Esophagus (tissue), 2 donors: Measurements from ENCODE around the gene TMEM132E. TPM values are rescaled to one million over a fixed set of nuclear protein-coding genes. Genes with fewer than 3 reads are reported as not detected.

Experiments
- H3K27ac ChIP-seq, 2 donors: one replicate each; pipeline ENCODE4 v1.5.1; 2013; ENCODE audit warnings: low read depth in 2 of 2, mild to moderate bottlenecking in 2 of 2, inconsistent platforms in 1 of 2, low read length in 1 of 2, moderate library complexity in 1 of 2
- H3K27me3 ChIP-seq, 2 donors: one replicate each; pipeline ENCODE4 v1.6.1; 2013; ENCODE audit warnings: low read length in 2 of 2, control low read depth in 1 of 2, mild to moderate bottlenecking in 1 of 2; ENCODE audit not compliant: insufficient read depth in 2 of 2, control insufficient read depth in 1 of 2
- H3K36me3 ChIP-seq, 2 donors: one replicate each; pipeline ENCODE4 v1.6.1; 2013; ENCODE audit warnings: low read length in 1 of 2; ENCODE audit not compliant: control insufficient read depth in 2 of 2, insufficient read depth in 2 of 2
- H3K4me1 ChIP-seq, 2 donors: one replicate each; pipeline ENCODE4 v1.6.1; 2013; ENCODE audit warnings: low read length in 1 of 2; ENCODE audit not compliant: control insufficient read depth in 2 of 2, insufficient read depth in 2 of 2
- H3K4me3 ChIP-seq, 2 donors: one replicate each; pipeline ENCODE4 v1.5.1; 2013; ENCODE audit warnings: low read length in 2 of 2, mild to moderate bottlenecking in 2 of 2, low read depth in 1 of 2, moderate library complexity in 1 of 2
- H3K9me3 ChIP-seq, 2 donors: one replicate each; pipeline ENCODE4 v1.6.1; 2013; ENCODE audit warnings: mild to moderate bottlenecking in 2 of 2, low read depth in 1 of 2, low read length in 1 of 2, moderate library complexity in 1 of 2; ENCODE audit not compliant: control insufficient read depth in 2 of 2, insufficient read depth in 1 of 2
- WGBS, 2 donors: extraction: QIAGEN DNeasy Blood & Tissue Kit; methylation state at CpG; one replicate each; pipeline ENCODE4 v1.1.7; 2013; 5-methylcytosine and 5-hydroxymethylcytosine counted together
- polyA plus RNA-seq, 2 donors: library from polyadenylated mRNA; stranded (reverse); fragments of 200-250 nt; gene quantifications; one replicate each; pipeline ENCODE4 v1.2.3, GENCODE V29; 2013
- donor health status: healthy with polysubstance abuse.
- donor health status: Bipolar disorder and iron deficiency.

TMEM132E gene
- polyA plus RNA-seq, 2 donors: 0.02 to 0.04 TPM

DNA sequence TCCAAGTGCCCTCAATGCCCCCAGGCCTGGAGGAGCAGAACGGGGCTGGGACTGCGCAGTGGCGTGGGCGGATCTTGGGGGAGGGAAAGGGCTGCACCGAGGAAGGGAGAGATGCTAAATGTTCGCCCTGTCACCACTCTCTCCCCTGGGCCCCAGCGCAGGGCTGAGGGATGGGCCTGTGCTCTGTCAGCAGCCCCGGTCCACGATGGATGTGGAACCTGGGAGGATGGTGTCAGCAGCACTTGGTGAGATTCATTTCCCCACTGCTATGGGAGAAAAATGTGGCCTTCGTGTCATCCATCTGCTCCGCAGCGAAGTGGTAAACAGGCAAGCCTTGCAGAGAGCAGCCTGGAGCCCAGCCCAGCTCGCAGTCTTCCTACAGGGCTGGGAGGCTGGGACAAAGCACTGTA lies 72.0 kb downstream of the TMEM132E start:
- no peaks in the 10 kb centered on the region for H3K4me1 ChIP-seq
- H3K27me3 ChIP-seq: no peaks in the 10 kb centered on the region
- H3K9me3 ChIP-seq: no peaks in the 10 kb centered on the region
- 57 to 67% methylated on average over 13 of the region's 13 CpGs for WGBS, 2 donors
- no peak overlapping the region for H3K27ac ChIP-seq
- no peak overlapping the region for H3K4me3 ChIP-seq
- no peaks in the 10 kb centered on the region for H3K36me3 ChIP-seq

DNA sequence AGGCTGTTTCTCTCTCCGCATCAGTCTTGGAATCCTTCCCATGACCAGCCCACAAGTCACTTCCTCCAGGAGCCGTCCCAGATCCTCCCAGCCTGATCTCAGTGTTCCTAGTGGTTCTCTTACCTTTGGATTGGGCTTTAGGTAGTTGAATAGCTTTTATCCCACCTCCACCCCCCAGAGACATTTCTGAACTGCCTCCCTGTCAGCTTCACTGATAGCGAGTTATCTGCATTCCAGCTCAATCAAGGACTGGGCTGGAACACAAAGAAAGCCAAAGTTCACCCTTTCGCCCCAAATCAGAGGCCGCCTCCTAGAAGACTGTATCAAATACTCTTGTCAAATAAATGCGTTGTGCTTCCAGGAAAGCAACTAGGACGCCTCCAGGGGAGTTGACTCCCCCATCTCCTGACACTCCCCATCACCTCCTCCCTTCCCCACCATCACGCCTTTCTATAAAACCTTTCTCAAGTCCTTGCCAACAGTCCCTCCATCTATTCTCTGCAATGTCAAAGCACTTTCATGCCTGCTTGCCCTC lies 72.7 kb downstream of the TMEM132E start:
- Histone ChIP-seq H3K36me3 (no peaks in the 10 kb centered on the region), H3K4me1 (no peaks in the 10 kb centered on the region), H3K27me3 (no peaks in the 10 kb centered on the region), H3K4me3 (no peak overlapping the region), H3K9me3 (no peaks in the 10 kb centered on the region), H3K27ac (no peak overlapping the region)
- 37 to 40% methylated on average over 8 of the region's 8 CpGs for WGBS, 2 donors

DNA sequence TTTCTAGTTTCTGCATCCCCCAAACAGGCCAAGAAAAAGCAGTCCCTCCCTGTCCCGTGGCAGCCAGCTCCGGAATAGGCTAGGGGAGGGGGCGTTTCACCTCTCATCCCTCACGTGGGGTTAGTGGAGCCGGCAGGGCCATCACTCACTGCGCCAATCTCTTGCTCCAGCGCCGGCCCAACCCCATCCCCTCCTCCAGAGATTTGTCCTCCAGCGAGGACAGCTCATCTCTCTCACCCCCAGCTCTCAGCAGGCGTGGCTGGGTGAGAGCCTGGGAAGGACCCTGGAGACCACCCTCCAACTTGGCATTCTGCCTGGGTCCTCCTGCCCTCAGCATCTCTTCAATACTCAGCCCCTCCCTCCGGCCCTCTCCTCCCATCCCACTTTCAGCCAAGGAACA lies 74.1 kb downstream of the TMEM132E start:
- no peaks in the 10 kb centered on the region for H3K36me3 ChIP-seq
- H3K4me1 ChIP-seq: no peaks in the 10 kb centered on the region
- H3K4me3 ChIP-seq: no peak overlapping the region
- no peaks in the 10 kb centered on the region for H3K27me3 ChIP-seq
- no peak overlapping the region for H3K27ac ChIP-seq
- H3K9me3 ChIP-seq: no peaks in the 10 kb centered on the region
- WGBS, 2 donors: 33 to 39% methylated on average over 11 of the region's 11 CpGs

DNA sequence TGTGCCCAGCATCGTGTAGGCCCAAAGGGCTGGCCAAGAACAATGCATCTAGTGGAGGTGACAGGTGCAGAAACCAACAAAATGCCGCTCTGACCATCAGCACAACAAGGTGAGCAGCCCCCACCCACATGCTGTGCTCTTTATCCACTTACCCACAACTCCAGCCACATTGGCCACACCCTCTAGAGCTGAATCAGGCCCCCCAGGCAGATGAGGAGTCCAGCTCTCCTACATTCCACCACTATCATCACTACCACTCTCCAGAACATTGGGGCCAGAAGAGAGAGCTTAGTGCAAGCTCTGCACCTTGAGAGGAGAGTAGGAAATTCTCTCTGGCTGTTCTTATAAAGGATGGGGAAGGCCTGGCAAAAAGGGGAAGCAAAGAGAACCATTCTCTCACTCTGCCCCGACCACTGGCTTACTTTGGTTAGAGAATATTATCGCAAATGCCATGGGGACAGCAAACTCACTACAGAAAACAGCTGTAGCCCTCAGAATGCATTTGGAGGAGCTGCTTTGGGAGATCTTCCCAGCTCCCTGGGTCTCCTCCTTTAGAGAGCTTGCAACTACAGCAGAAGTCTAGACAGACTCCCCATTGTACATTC lies 75.0 kb downstream of the TMEM132E start:
- no peak overlapping the region for H3K4me3 ChIP-seq
- no peaks in the 10 kb centered on the region for H3K4me1 ChIP-seq
- no peaks in the 10 kb centered on the region for H3K9me3 ChIP-seq
- H3K27me3 ChIP-seq: no peaks in the 10 kb centered on the region
- no peaks in the 10 kb centered on the region for H3K36me3 ChIP-seq
- 66 to 70% methylated on average over 4 of the region's 4 CpGs for WGBS, 2 donors
- no peak overlapping the region for H3K27ac ChIP-seq

DNA sequence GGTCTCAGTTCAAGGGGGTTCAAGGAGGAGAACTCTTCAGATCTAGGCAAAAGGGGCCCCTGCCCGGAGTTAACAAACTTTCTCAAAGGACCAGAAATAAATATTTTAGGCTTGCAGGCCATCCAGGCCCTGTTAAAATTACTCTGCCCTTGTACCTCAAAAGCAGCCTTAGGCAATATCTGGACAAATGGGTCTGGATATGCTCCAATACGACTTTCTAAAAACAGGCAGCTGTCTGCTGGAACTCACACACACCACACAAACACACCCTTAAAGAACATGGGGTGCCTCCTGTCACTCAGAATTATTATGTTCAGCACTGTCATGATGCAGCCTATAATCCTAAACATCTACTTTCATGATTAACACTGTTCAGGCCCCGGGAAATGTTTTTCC lies 75.5 kb downstream of the TMEM132E start:
- Histone ChIP-seq H3K9me3 (no peaks in the 10 kb centered on the region), H3K27me3 (no peaks in the 10 kb centered on the region), H3K36me3 (no peaks in the 10 kb centered on the region), H3K4me1 (peaks cover 0 to 2% of the 10 kb centered on the region in 2 donors), H3K27ac (no peak overlapping the region), H3K4me3 (no peak overlapping the region)
- 61 to 64% methylated on average over 3 of the region's 3 CpGs for WGBS, 2 donors

DNA sequence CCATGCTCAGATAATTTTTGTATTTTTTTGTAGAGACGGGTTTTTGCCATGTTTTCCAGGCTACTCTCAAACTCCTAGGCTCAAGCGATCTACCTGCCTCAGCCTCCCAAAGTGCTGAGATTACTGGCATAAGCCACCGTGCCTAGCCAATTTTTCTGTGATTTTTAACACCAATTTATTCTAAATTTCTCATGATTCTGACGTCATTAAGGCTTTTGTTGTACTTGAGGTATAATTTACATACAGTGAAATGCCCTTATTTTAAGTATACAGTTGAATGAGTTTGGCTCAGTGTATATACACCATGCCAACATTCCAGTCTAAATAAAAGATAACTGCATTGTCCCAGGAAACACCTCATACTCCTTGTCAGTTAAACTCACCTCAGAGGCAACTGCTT lies 77.4 kb downstream of the TMEM132E start:
- no peaks in the 10 kb centered on the region for H3K36me3 ChIP-seq
- no peak overlapping the region for H3K27ac ChIP-seq
- no peaks in the 10 kb centered on the region for H3K9me3 ChIP-seq
- 67 to 74% methylated on average over 4 of the region's 4 CpGs for WGBS, 2 donors
- peaks cover 0 to 2% of the 10 kb centered on the region in 2 donors for H3K4me1 ChIP-seq
- no peaks in the 10 kb centered on the region for H3K27me3 ChIP-seq
- H3K4me3 ChIP-seq: no peak overlapping the region

DNA sequence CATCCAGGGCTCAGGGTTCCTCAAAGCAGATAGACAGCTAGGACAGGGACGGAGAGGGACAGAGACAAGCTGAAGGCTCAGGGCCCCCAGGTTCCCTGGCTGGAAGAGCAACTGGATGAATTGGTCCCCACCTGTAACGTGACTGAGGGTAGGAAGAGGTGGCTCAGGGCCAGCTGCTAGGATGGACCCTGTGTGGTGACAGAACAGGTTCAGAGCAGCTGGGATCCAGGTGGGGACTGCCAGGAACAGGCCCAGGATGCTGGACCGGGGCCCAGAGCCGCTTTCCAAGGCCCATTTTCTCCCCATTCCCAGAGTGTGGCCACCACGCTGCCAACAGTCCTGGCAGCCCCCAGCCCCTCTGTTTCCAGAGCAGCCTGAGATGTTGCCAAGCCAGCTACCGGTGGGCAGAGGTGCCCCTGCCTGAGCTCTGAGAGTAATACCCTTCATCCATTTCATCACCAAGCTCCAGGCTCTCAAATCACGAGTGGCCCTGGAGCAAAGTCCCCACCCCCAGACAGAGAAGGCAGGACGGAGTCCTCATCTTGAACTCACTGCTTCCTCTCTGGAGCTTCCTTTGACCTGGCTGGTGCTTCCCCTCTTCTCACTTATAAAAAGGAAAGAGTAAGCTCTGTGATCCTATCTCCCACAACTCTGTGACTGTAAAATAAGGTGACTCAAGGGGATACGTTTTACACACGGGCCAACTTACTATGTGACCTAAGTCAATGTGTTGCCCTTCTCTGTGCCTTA lies 79.6 kb downstream of the TMEM132E start:
- Histone ChIP-seq H3K9me3 (no peaks in the 10 kb centered on the region), H3K27ac (no peak overlapping the region), H3K27me3 (no peaks in the 10 kb centered on the region), H3K4me1 (peaks cover 0 to 2% of the 10 kb centered on the region in 2 donors), H3K36me3 (no peaks in the 10 kb centered on the region), H3K4me3 (no peak overlapping the region)
- 71 to 74% methylated on average over 10 of the region's 10 CpGs for WGBS, 2 donors

DNA sequence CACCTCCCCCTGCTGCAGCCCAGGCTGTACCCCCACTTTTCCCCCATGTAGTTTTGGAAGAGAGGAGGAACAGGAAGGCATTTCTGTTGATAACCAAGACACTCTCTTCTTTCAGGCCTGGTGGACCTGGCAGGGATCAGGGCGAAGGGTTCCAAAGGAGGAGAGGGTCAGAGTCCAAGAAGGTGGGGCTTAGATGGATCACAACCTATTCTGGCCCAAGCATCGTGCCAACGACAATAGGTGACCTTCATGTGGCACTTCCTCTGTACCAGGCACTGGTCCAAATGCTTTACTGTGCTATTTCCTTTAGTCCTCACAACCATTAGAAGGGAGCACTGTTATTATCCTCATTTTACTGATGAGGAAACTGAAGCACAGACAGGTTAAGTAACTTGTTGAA lies 84.3 kb downstream of the TMEM132E start:
- no peaks in the 10 kb centered on the region for H3K27me3 ChIP-seq
- 52 to 63% methylated on average over 3 of the region's 3 CpGs for WGBS, 2 donors

DNA sequence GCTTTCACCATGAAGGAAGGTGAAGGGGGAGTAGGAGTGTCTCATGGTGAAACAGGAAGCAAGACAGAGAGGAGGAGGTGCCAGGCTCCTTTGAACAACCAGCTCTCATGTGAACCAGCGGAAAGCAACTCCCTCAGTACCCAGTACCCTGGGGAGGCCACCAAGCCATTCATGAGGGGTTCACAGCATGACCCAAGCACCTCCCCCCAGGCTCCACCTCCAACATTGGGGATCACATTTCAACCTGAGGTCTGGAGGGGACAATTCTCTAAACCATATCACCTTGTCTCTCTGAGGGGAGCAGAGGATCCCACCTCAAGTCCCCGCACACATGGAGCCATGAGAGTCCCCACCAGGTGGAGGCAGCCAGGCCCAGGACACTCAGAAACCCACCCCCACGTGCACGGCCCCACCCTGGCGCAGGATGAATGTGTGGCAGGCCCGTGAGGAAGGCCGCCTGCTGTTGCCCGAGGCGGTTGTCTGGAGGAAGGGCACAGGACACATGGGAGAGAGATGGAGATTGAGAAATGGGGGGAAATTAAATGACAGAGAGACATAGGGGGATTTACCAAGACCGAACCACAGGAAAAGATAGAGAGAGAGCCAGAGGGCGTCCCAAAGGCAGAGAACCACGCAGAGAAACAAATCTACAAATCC lies 85.9 kb downstream of the TMEM132E start:
- H3K36me3 ChIP-seq: no peaks in the 10 kb centered on the region
- no peaks in the 10 kb centered on the region for H3K9me3 ChIP-seq
- H3K27me3 ChIP-seq: no peaks in the 10 kb centered on the region
- no peak overlapping the region for H3K4me3 ChIP-seq
- WGBS, 2 donors: 35% methylated on average over 12 of the region's 12 CpGs
- H3K27ac ChIP-seq: no peak overlapping the region
- no peaks in the 10 kb centered on the region for H3K4me1 ChIP-seq

More for the DNA sequence above, 84.3 kb downstream of the TMEM132E start:
- Histone ChIP-seq H3K36me3 (no peaks in the 10 kb centered on the region), H3K4me1 (peaks cover 0 to 2% of the 10 kb centered on the region in 2 donors), H3K4me3 (no peak overlapping the region), H3K27ac (no peak overlapping the region), H3K9me3 (no peaks in the 10 kb centered on the region)
